Ammon's horn (tissue), 1 donor: Measurements from ENCODE around the gene ABCG1.
"Not testable (repeated sequence)": the region's sequence is repeated elsewhere in the genome, so short reads cannot be mapped to it uniquely, and the experiment has no call there.

Experiments used
- DNase-seq: peaks from one replicate; pipeline ENCODE4 v3.0.0-alpha.2; 2016; ENCODE audit warnings: low spot score

The ABCG1 gene

DNA sequence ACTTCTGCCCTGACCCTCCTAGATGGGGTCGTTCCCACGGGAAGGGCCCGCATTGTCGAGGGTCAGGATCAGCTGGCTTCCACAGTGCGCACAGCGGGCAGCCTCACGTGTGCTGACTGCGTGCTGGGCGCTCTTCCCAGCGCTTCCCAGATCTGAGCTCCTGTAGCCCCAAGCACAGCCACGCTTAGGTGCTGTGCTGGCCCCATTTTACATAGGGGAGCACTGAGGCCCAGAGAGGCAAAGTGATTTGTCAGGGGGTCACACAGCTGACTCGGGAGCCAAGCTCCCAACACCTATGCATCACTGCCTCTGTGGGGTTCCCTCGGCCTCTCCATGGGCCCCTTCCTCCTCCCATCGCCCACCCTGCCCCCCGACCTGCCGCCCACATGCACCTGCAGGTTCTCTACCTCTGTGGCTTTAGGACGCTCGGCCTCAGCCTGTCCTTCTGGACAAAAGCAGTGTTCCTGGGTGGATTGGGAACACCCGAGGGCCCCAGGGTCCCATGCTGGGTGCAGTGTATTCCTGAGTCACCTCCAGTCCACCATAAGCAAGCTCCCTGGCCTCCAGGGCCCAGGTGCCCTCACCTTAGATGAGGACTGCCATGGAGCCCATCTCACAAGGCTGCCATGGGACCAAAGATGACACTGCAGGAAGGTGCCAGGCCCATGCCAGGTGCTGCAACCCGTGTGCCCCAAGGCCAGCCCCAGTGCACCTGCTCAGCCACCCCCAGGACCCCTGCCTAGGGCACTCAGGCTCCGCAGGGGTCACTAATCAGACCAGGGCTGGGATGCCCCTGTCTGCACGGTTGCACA, 73.0 kb downstream of the ABCG1 start:
- DNase-seq: no peak

DNA sequence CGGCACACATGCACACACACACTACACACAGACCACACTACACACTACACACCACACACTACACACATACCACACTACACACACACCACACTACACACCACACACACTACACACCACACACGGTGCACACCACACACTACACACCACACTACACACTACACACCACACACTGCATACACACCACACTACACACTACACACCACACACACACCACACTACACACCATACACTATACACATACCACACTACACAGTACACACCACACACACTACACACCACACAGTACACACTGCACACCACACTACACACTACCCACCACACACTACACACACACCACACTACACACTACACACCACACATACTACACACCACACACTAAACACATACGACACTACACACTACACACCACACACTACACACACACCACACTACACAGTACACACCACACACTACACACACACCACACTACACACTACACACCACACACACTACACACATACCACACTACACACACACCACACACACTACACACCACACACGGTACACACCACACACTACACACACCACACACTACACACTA, 73.7 kb downstream of the ABCG1 start:
- not testable (repeated sequence) for DNase-seq

DNA sequence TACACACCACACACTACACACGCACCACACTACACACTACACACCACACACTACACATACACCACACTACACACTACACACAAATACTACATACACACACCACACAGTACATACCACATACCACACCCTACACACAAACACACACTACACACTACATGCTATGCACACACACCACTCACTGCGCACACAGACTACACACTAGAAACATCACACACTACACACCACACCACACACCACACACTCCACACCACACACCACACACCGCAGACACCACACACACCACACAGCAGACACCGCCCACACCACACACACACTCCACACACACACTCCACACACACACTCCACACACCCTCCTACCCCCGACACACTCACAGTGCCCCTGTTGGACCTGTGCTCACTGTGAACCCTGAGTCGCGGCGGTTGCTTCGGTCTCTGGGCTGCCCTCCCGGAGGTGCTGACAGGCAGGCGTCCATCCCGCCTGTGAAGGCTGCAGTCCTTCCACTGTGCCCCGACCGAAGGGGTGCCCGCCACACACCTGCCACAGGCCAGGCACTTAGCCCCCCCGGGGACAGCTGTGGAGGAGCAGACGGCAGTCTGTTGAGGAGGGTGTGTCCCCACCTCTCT, 74.8 kb downstream of the ABCG1 start:
- no peak for DNase-seq

GRCh38 chr21:42294273-42294880, 75.4 kb downstream of the ABCG1 start:
- DNase-seq: no peak

DNA sequence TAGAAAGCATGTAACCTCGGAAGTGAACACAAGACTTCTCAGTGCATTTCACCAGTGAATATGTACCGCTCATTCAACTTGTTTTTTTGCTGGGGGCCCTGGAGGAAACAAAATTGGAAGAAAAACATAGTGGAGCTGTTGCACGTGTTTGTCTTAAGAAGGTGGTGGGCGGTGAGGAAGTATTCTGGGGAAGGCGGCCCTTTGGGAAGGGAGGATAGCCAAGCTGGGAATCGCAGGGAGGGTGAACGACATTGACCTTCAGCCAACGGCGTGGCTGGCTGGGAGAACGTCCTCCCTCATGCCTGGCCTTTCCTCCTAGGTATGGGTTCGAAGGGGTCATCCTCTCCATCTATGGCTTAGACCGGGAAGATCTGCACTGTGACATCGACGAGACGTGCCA, 76.9 kb downstream of the ABCG1 start:
- no peak for DNase-seq

DNA sequence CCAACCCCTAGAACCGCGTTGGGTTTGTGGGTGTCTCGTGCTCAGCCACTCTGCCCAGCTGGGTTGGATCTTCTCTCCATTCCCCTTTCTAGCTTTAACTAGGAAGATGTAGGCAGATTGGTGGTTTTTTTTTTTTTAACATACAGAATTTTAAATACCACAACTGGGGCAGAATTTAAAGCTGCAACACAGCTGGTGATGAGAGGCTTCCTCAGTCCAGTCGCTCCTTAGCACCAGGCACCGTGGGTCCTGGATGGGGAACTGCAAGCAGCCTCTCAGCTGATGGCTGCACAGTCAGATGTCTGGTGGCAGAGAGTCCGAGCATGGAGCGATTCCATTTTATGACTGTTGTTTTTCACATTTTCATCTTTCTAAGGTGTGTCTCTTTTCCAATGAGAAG, 77.6 kb downstream of the ABCG1 start:
- no peak for DNase-seq

DNA sequence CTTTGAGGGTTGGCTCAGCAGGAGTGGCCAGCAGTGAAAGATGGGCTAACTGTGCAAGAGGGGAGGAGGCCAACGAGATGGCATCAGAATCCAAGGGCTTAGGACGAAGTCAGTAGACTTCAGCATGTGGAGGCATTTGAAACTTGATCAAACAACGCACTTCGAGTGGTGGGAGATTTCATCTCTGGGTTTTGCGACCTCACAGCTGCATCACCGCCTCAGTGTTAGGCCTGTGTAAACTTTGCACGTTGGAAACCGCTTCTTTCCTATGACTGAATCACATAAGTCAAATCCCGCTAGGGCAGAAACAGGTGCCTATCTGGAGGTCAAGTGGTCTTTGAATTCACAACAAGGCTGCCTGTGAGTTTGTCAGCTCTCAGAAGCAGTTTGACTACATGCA, 78.4 kb downstream of the ABCG1 start:
- DNase-seq: no peak

GRCh38 chr21:42298237-42298636, 79.3 kb downstream of the ABCG1 start:
- no peak for DNase-seq

- no peak for DNase-seq
These were observed 79.7 kb downstream of the ABCG1 start for GRCh38 chr21:42298657-42299056.

- DNase-seq: no peak
These were observed 80.5 kb downstream of the ABCG1 start for GRCh38 chr21:42299324-42300044.

- no peak for DNase-seq
These were observed 81.2 kb downstream of the ABCG1 start for GRCh38 chr21:42300045-42300583.

DNA sequence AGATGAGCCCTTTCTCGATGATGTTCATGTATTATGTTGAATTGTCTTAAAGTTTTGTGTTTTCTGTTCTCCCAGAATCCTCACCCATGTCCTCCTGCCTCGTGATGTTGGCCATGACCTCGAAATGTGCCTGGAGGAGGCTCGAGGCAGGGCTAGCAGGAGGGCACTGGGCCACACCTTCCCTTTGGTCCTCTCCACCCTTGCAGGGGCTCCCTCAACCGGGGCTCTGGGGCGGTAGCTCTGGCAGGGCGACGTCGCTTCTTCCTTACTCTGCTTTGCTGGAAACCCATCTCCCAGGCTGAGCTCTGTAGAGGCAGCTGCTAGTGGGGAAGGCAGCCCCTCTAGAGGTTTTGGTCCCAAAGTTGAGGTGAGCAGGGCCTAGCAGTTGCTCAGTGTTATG, 82.0 kb downstream of the ABCG1 start:
- no peak for DNase-seq

- DNase-seq: no peak
These were observed 82.6 kb downstream of the ABCG1 start for GRCh38 chr21:42301371-42302075.

- no peak for DNase-seq
These were observed 83.2 kb downstream of the ABCG1 start for GRCh38 chr21:42302076-42302650.

DNA sequence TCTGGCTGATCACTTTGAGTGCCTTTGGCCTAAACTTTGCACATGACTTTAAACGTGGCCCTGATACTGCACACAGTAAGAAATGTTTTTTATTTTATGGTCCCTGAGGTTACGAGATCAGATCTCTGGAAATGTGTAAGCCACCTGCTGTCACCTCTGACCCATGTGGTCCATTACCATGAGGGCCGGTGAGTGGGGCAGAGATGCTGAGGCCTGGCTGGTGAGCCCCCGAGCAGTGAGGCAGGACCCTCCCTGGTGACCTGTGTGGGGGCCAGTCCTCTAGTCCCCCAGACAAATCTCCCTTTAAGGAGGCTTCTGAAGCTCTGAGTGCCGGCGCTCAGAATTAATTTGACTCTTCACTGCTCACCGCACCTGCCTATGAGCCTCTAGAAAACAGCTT, 83.9 kb downstream of the ABCG1 start:
- DNase-seq: no peak

DNA sequence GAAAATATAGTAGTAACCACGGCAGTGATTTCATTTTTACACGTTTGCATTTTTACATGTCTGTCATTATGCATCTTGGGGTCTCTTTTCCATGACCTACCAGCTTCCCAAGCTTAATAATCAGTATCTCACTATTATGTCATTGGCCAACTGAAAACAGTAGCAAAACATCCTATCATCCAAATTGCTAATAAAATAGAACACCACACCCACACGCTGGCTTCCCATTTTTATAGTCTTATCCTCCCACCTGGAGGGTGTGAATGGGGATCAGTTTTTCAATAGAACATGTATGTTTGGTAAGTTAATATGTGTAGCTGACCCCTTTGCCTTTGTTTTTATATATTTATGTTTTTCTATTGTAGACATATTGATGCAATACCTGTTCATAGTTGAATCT, 84.5 kb downstream of the ABCG1 start:
- DNase-seq: no peak

- DNase-seq: no peak
These were observed 85.9 kb downstream of the ABCG1 start for GRCh38 chr21:42304556-42305454.

DNA sequence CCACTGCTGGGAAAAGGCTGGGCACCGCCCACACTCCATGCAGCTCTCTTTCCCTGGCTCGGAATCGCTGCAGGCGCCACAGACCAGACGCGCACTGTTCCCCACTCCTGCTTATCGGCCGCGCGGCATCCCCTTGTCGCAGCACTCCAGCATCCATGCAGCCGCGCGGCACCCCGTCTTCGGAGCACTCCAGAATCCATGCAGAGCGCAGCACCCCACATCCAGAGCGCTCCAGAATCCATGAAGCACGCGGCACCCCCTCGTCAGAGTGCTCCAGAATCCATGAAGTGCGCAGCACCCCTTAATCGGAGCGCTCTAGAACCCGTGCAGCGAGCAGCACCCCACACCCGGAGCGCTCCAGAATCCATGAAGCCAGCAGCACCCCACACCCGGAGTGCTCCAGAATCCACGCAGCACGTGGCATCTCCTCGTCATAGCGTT, 86.8 kb downstream of the ABCG1 start:
- DNase-seq: no peak

GRCh38 chr21:42306366-42307035, 87.6 kb downstream of the ABCG1 start:
- no peak for DNase-seq
